Kidney (tissue), 14 donors: ENCODE measurements around the gene LSM14A. TPM values are rescaled to one million over a fixed set of nuclear protein-coding genes. Genes with fewer than 3 reads are reported as not detected.
A peak's percentile ranks its signal among the peaks of the same experiment; 100 is the strongest.

ENCODE experiments used
- DNase-seq, 5 donors: peaks; one replicate each; pipeline ENCODE4 v3.0.0-alpha.2; 2013 to 2020
- FAIRE-seq: peaks from 2 replicates; lab custom pipeline; 2012; peaks lifted over from hg19 to GRCh38; lab: Jason Lieb, UNC
- H3K27ac ChIP-seq, 2 donors: one replicate each; pipeline ENCODE4 v1.7.0; 2013; ENCODE audit warnings: low read depth in 2 of 2, low read length in 2 of 2, inconsistent platforms in 1 of 2
- H3K27me3 ChIP-seq: one replicate; pipeline ENCODE4 v1.7.1; 2013; ENCODE audit warnings: low read length, inconsistent platforms; ENCODE audit not compliant: control insufficient read depth, insufficient read depth
- H3K36me3 ChIP-seq, 3 donors: one replicate each; pipeline versions ENCODE4 v1.7.0 to v1.7.1; 2013; ENCODE audit warnings: low read length in 3 of 3, control low read depth in 1 of 3, inconsistent platforms in 1 of 3; ENCODE audit not compliant: insufficient read depth in 3 of 3, control insufficient read depth in 2 of 3
- H3K4me1 ChIP-seq, 3 donors: one replicate each; pipeline versions ENCODE4 v1.7.0 to v1.7.1; 2013; ENCODE audit warnings: low read length in 3 of 3, inconsistent platforms in 1 of 3, low read depth in 1 of 3; ENCODE audit not compliant: control insufficient read depth in 2 of 3, insufficient read depth in 2 of 3
- H3K4me3 ChIP-seq, 3 donors: one replicate each; pipeline versions ENCODE4 v1.7.0 to v1.8.1; 2013; ENCODE audit warnings: low read length in 3 of 3, control low read depth in 1 of 3, inconsistent platforms in 1 of 3
- H3K9ac ChIP-seq, 3 donors: one replicate each; pipeline versions ENCODE4 v1.7.0 to v1.7.1; 2013; ENCODE audit warnings: low read length in 3 of 3, control low read depth in 1 of 3, inconsistent platforms in 1 of 3
- H3K9me3 ChIP-seq, 3 donors: one replicate each; pipeline versions ENCODE4 v1.7.0 to v1.7.1; 2013; ENCODE audit warnings: low read length in 3 of 3, control low read depth in 1 of 3, inconsistent platforms in 1 of 3; ENCODE audit not compliant: control insufficient read depth in 2 of 3, insufficient read depth in 1 of 3
- CTCF ChIP-seq: IDR thresholded peaks from 3 replicates; pipeline ENCODE4 v1.5.1; 2012; ENCODE audit warnings: mild to moderate bottlenecking, moderate library complexity, borderline replicate concordance; ENCODE audit not compliant: insufficient read depth; ENCODE audit errors: extremely low read depth
- intact Hi-C: fragments of 100-400 bp; cut with DNase I; formaldehyde crosslinking; loops from one replicate; pipeline ENCODE4 v1.11.1; 2022
- polyA plus RNA-seq: library from polyadenylated mRNA; stranded (reverse); fragments of 350-450 nt; fragmentation: Illumina TruSeq; extraction: RNeasy Lipid Tissue Mini Kit (QIAGEN cat#74804); gene quantifications from one replicate; pipeline ENCODE4 v1.2.3, GENCODE V29; 2014; ENCODE audit warnings: low read depth, low replicate concordance; ENCODE audit not compliant: insufficient read depth
- total RNA-seq: library from RNA; stranded (reverse); fragmentation: NEBNext Ultra II Directional; extraction: Animal tissue kit (Norgen Biotek cat#: 25700); gene quantifications from one replicate; pipeline ENCODE4 v1.2.1, GENCODE V29; 2021
- donor health status: control.
- donor health status: control.
- donor health status: control.
- donor health status: control.
- donor health status: control.
- donor health status: DM: yes; HTN: yes; CAD: no.
- donor health status: Normal renal cell carcinoma (clear cell type).

Gene LSM14A
- total and polyA plus RNA-seq, 2 donors from 2014 or later, result 49.3 to 114 TPM

- no peak for TF ChIP-seq CTCF
- Histone ChIP-seq H3K9ac (no peak overlapping the region), H3K36me3 (no peaks in the 10 kb centered on the region), H3K4me3 (no peak overlapping the region), H3K27me3 (no peaks in the 10 kb centered on the region), H3K9me3 (no peaks in the 10 kb centered on the region), H3K4me1 (peaks cover 6 to 20% (median 20%) of the 10 kb centered on the region in 3 donors), H3K27ac (no peak overlapping the region)
- DNase-seq (no peak), FAIRE-seq (no peak)
- intact Hi-C loops, result no loop called here
Observed at GRCh38 chr19:34256835-34257558, 84.7 kb downstream of the LSM14A start.

GRCh38 chr19:34257559-34257924, 85.2 kb downstream of the LSM14A start:
- Histone ChIP-seq H3K27ac (no peak overlapping the region), H3K36me3 (no peaks in the 10 kb centered on the region), H3K4me3 (no peak overlapping the region), H3K9me3 (no peaks in the 10 kb centered on the region), H3K9ac (no peak overlapping the region), H3K27me3 (no peaks in the 10 kb centered on the region), H3K4me1 (peaks cover 6 to 20% (median 20%) of the 10 kb centered on the region in 3 donors)
- TF ChIP-seq CTCF, result no peak
- FAIRE-seq (no peak), DNase-seq (no peak)
- intact Hi-C loops, result no loop called here

- intact Hi-C loops, result no loop called here
- Histone ChIP-seq H3K27me3 (no peaks in the 10 kb centered on the region), H3K9me3 (no peaks in the 10 kb centered on the region), H3K4me1 (peaks cover 6 to 22% (median 20%) of the 10 kb centered on the region in 3 donors), H3K4me3 (no peak overlapping the region), H3K9ac (no peak overlapping the region), H3K36me3 (no peaks in the 10 kb centered on the region), H3K27ac (peak overlapping the region in 1 of 2 donors; percentile 22)
- FAIRE-seq, result no peak
- no peak for DNase-seq
- no peak for TF ChIP-seq CTCF
Observed at GRCh38 chr19:34259367-34260095, 87.2 kb downstream of the LSM14A start.
